Effector CD4-positive, alpha-beta T cell (primary cell): ENCODE measurements around the gene CPXM1.
"Not testable (repeated sequence)": the region's sequence is repeated elsewhere in the genome, so short reads cannot be mapped to it uniquely, and the experiment has no call there.

ENCODE experiments used
- DNase-seq: peaks from one replicate; pipeline ENCODE4 v3.0.0-alpha.2; 2020

Gene CPXM1

DNA sequence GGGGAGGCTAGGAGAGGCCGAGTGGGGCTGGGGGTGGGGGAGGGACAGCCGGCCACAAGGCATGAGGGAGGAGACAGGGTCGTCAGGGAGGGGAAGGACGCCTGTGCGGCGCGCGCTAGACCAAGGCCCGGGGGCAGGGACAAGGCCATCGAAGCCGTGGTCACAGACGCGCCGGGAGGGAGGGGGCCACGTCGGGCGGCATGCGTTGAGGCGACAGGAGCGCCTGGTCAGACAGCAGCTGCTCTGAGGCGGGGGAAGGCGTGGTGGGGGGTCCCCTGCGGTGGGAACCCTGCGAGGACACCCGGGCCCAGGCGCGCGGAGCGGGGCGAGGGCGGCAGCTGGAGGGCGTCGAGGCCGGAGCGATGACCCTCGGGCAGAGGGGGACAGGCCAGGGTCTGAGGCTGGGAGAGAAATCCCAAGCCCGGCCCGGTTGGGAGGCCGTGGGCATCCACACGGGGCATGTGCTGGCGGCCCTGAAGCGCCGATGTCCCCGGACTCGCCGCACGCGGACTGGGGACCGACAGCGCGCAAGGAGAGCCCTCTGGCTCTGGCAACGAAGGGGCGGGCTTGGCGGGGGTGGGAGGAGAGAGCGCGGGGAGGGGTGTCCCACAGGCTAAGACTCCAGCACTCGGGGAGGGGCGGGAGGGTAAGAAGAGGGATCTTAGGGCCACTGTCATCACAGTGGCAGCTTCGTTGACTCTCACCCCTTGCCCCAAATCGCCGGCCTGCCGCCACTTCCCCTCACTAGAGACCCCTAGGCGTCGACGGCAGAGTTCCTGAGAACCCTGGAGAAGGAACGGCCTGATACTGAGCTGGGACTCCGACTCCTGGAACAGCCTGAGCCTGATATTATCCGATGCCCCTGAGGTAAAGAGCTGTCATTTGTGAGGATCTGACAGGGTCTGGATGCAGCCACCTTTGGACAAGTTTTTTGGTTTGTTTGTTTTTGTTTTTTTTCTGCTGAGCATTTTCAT lies 20.8 kb upstream of the CPXM1 start:
- no peak for DNase-seq

- DNase-seq: no peak
Observed at GRCh38 chr20:2820084-2820895, 19.9 kb upstream of the CPXM1 start.

- DNase-seq: no peak
Observed at GRCh38 chr20:2817891-2818595, 17.6 kb upstream of the CPXM1 start.

DNA sequence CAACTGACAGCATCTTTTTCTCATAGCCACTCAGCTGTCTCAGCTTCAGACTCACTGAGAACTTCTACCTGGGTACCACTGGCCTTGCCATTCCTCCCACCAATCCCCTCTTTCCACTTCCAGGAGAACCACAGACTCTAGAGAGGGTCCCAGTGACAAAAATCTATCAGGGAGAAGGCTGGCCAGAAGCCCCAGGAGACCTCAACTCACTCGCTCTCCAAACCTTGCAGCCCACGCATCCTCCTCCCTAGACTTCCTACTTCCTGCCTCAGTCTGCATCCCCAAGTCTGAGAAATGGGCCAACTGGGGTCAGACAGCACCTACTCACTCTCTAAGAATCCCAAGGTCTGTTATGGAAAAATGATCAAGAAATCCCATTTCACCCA lies 16.9 kb upstream of the CPXM1 start:
- DNase-seq: no peak

GRCh38 chr20:2816583-2817340 lies 16.3 kb upstream of the CPXM1 start:
- DNase-seq: no peak

GRCh38 chr20:2816030-2816582 lies 15.7 kb upstream of the CPXM1 start, which contains the start of gene TMEM239:
Gene TMEM239, plus strand, starts transcription at chr20:2816364. Its CDS starts 191 bp downstream, at chr20:2816555.
- no peak for DNase-seq

DNA sequence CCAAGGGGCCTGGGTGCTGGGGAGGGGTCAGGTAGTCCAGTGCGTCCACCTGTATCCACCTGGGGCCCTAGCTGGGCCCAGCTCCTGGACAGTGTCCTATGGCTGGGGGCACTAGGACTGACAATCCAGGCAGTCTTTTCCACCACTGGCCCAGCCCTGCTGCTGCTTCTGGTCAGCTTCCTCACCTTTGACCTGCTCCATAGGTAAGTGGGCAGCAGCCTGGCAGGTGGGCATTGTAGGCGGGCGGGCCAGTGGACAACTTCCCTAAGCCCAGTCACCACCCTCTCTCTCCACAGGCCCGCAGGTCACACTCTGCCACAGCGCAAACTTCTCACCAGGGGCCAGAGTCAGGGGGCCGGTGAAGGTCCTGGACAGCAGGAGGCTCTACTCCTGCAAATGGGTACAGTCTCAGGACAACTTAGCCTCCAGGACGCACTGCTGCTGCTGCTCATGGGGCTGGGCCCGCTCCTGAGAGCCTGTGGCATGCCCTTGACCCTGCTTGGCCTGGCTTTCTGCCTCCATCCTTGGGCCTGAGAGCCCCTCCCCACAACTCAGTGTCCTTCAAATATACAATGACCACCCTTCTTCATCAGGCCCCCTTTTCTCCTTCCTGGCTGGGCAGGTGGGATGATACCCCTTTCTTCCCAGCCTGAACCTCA lies 14.9 kb upstream of the CPXM1 start:
- no peak for DNase-seq

- no peak for DNase-seq
Observed at GRCh38 chr20:2814587-2815051, 14.2 kb upstream of the CPXM1 start, which contains the start of gene C20orf141. Gene C20orf141, plus strand, starts transcription at chr20:2814987. Its CDS starts 198 bp downstream, at chr20:2815185.

DNA sequence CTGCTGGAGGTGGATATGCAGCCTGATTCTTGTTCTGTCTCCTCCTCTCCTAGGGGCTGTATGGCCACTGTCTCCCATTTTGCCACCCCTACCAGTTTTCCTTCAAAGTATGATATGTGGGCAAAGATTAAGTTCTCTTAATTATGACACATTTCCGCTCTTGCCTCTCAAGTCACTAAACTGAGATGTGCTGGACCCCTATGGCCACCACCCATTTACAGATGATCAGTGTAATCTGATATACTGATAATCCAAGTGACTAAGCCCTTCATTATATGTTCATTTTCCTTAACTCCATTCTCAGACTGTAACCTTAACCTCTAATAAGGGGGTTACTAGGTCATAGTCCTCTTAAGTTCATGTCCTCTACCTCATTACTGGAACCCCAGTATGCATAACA lies 13.6 kb upstream of the CPXM1 start:
- no peak for DNase-seq

GRCh38 chr20:2812189-2812588 lies 11.8 kb upstream of the CPXM1 start:
- no peak for DNase-seq

DNA sequence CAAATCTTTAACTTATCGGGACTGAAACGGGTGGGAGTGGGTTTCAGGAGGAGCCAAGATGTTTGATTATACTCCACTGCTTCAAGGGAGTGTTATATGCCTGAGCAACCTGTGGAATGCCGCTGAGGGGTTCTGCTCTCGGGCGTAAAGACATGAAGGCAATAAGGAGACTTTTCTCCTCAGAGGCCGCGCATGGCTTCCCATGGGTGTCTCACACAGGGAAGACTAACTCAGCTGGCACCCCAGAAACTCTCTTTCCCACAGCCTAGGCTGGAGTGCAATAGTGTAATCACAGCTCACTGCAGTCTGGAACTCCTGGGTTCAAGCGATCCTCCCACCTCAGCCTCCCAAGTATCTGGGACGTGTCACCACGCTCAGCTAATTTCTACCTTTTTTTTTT lies 9.3 kb upstream of the CPXM1 start:
- DNase-seq: no peak

DNA sequence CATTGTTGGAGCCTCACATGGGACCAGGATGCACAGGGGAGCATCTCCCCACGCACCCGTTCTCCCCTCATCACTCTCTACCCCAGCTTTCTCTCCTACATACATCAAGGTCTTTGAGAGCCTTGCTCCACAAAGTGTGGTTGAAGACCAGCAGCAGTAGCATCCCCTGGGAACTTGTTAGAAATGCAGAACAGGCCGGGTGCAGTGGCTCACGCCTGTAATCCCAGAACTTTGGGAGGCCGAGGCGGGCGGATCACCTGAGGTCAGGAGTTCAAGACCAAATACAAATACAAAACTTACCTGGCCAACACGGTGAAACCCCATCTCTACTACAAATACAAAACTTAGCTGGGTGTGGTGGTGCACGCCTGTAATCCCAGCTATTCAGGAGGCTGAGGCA lies 7.5 kb upstream of the CPXM1 start:
- not testable (repeated sequence) for DNase-seq

DNA sequence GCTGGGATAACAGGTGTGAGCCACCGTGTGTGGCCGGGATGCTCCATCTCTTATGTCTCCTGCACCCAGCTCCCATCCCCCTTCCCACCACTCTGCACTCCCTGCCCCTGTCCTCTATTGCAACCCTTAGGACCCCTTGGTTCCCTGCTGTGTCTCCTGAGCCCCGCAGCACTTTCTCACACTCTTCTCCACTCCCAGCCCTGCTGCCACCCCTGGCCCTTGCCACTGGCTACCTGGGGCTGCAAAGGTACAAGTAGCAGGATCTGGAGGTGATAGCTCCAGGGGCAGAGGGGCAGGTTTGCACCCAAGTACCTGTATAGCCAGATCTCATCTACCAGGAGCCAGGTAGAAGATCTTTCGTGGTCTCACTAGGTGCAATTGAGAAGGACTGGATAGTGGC lies 6.6 kb upstream of the CPXM1 start:
- DNase-seq: no peak

DNA sequence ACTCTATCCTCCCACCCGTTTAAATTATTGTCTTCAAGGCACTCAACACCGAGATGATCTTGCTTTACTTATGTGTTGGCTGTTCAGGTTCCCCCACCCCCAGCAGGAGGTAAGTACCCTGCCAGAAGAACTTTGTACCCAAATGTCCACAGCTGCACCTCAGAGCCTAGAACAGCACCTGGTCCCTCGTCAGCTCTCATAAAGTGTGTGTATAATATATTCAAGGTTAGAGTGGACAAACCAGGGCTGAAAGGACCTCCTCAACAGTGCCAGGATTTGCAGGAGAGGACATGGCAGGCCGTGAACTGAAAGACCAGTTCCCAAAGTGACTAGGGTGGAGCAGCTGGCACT lies 5.9 kb upstream of the CPXM1 start:
- no peak for DNase-seq

DNA sequence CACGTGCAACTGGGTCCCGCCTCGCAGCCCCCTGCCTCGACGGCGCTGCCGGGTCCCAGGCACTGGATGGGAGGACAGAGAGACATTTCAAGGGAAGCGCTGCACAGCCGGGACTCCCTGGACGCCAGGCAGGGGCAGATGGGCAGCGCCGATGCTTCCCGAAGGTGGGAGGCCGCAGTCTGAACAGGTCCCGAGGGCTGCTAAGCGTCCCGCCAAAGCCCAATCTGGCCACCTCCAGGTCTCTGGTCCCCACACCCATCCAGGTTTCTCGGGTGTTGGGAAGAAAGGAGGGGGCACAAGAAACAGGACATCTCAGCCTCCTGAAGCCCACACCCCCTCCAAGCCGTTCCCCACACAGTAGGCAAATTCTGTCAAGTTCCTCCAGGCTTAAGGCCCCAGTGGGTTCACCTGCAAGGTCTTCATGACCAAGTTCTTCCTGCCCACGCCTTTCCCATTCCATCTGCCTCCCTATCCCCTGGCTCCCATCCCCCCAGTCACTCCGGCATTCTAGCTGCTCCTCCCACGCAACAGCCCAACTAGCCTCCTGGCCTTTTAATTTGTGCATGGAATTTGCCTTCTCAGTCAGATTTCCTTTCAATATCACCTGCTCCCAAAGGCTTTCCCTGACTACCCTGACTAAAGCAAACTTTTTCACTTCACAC lies 5.4 kb upstream of the CPXM1 start:
- DNase-seq: no peak

GRCh38 chr20:2804852-2805688 lies 4.6 kb upstream of the CPXM1 start:
- DNase-seq: no peak

GRCh38 chr20:2804041-2804828 lies 3.8 kb upstream of the CPXM1 start:
- DNase-seq: no peak

DNA sequence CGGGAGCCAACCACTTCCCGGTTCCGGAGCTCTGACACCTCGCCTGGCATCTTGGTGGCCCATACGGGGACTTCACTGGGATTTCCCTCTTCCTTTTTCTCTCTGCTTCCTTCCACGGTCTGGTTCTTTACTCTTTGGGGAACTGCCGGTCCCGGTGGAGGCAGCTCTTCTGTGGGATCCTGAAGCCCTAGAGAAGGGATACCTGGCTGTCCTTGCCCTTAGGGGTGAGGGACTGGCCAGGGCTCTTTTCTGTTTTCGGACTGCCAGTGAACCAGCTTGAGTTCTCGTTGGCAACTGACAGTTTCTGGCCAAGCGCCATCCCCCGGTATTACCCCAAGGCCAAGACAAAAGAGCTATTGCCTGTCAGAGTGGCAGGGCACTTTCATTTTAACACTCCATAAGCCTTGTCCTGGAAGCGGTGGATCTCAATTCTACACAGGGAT lies 880 bp upstream of the CPXM1 start:
- DNase-seq: no peak
